CD4-positive, alpha-beta T cell treated with Interleukin-4 for 4 hours (primary cell): ENCODE results near the gene GRPEL1.
"Not testable (repeated sequence)": the region's sequence is repeated elsewhere in the genome, so short reads cannot be mapped to it uniquely, and the experiment has no call there.

Experiments used
- DNase-seq: peaks from one replicate; pipeline ENCODE4 v3.0.0-alpha.2; 2020

GRPEL1 gene

GRCh38 chr4:7089213-7089986, 21.5 kb upstream of the GRPEL1 start:
- DNase-seq, result no peak

DNA sequence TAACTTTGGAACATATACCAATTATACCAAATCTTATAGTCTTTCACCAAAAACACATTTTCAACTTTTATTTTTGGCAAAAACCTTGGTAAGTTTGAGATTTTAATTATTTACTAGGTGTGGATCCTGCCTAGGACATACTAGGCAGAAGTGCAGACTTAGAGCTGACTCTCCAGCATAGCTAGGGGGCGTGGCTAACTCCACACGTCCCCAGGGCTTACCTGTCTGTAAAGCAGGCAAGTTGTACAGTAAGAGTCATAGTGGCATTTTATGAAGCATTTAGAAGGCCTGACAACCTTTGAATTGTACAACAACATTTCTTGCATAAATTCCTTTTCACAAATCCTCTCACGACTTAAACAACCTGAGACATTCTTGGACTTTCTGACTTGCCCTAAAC, 19.2 kb upstream of the GRPEL1 start:
- no peak for DNase-seq

- DNase-seq, result no peak
Measured at GRCh38 chr4:7086384-7086783, 18.5 kb upstream of the GRPEL1 start.

- not testable (repeated sequence) for DNase-seq
Measured at GRCh38 chr4:7084564-7084961, 16.7 kb upstream of the GRPEL1 start.

- DNase-seq, result no peak
Measured at GRCh38 chr4:7083597-7084563, 16.0 kb upstream of the GRPEL1 start.

DNA sequence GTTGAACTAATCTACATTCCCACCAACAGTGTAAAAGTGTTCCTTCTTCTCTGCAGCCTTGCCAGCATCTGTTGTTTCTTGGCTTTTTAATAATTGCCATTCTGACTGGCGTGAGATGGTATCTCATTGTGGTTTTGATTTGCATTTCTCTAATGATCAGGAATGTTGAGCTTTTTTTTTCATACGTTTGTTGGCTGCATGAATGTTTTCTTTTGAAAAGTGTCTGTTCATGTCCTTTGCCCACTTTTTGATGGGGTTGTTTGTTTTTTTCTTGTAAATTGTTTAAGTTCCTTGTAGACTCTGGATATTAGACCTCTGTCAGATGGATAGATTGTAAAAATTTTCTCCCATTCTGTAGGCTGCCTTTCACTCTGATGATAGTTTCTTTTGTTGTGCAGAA, 12.0 kb upstream of the GRPEL1 start:
- not testable (repeated sequence) for DNase-seq

DNA sequence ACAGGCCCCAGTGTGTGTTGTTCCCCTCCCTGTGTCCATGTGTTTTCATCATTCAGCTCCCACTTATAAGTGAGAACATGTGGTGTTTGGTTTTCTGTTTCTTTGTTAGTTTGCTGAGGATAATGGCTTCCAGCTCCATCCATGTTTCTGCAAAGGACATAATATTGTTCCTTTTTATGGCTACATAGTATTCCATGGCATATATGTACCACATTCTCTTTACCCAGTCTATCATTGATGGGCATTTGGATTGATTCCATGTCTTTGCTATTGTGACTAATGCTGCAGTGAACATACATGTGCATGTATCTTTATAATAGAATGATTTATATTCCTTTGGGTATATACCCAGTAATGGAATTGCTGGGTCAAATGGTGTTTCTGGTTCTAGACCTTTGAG, 11.6 kb upstream of the GRPEL1 start:
- not testable (repeated sequence) for DNase-seq

DNA sequence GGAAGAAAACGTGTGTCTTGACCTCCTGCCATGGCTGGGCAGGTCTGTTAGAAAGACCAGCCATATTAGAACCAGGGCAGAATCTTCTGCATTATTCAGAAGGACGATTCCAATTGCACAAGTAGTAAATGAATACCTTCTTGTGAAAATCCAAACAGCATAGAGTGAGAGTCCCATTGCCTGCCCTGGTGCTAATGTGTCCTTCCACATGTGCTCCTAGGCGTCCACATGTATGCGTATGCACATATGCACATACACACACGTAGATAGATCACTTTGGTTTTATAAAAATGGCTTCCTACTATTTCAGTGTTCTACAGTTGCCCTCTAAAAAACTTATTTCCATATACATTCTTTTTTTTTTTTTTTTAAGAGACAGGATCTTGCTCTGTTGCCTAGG, 10.2 kb upstream of the GRPEL1 start:
- no peak for DNase-seq

DNA sequence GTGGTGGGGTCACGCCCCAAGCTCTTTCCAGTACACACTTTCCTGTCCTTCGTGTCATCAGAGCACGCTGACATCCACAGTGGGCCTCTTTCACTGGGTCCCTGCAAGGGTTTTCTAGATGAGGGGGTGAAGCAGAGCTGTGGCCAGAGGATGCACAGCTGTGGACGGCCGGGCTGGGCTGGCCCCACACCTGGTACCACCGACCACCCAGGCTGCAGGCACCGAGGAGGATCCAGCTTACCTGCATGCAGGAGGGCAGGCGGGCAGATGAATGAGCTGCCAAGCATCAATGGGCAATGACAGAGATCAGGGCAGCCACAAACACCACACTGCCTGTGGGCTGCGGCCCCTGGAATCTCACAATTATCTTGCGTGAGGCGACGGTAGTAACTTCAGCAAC, 9.5 kb upstream of the GRPEL1 start:
- no peak for DNase-seq

DNA sequence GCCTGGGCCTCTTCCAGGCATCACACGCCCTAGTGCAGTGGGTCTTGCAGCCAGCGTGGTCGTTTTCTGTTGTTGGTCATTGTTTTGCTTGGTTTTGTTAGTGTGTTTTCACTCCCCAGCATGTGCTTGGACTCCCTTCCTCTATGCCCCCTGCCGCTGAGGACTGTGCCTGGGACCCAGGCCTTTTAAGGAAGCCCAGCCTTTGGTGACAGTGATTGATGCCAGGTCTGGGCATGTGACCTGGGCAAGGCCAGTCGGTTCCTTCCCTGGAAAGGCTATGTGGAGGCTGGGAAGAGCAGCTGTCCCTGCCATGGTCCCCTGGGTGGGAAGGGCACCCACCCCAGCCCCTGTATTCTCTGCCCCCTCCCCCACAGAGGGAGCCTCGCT, 8.8 kb upstream of the GRPEL1 start:
- no peak for DNase-seq

DNA sequence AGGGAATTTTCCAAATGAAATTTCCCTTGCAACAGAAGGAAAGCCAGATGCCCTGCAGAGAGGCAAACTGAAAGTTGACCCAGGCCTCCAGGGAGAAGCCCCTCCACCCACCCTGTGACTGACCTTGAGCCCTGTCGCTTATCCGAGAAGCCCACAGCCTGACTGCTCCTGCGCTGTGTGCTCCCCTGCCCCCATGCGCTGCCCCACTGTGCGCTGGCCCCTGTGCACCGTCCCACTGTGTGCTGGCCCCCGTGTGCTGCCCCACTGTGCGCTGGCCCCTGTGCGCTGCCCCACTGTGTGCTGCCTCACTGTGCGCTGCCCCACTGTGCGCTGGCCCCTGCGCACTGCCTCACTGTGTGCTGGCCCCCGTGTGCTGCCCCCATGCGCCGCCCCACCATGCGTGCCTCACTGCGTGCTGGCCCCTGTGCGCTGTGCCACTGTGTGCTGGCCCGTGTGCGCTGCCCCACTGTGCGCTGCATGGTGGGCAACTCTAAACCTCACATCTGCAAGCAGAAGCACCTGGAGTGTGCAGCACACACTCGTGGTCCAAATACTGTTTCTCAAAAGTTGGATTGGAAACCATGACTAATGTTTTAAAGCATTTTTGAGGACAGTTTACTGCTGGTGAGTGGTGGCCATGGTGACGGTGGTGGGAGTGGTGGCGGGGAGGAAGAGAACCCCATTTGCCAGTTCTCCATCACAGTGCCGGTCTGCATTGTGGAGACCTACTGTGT, 8.3 kb upstream of the GRPEL1 start:
- no peak for DNase-seq

GRCh38 chr4:7074426-7074825, 6.6 kb upstream of the GRPEL1 start:
- no peak for DNase-seq

- DNase-seq, result no peak
Measured at GRCh38 chr4:7073526-7074390, 5.9 kb upstream of the GRPEL1 start.

GRCh38 chr4:7073059-7073458, 5.2 kb upstream of the GRPEL1 start:
- DNase-seq, result no peak

DNA sequence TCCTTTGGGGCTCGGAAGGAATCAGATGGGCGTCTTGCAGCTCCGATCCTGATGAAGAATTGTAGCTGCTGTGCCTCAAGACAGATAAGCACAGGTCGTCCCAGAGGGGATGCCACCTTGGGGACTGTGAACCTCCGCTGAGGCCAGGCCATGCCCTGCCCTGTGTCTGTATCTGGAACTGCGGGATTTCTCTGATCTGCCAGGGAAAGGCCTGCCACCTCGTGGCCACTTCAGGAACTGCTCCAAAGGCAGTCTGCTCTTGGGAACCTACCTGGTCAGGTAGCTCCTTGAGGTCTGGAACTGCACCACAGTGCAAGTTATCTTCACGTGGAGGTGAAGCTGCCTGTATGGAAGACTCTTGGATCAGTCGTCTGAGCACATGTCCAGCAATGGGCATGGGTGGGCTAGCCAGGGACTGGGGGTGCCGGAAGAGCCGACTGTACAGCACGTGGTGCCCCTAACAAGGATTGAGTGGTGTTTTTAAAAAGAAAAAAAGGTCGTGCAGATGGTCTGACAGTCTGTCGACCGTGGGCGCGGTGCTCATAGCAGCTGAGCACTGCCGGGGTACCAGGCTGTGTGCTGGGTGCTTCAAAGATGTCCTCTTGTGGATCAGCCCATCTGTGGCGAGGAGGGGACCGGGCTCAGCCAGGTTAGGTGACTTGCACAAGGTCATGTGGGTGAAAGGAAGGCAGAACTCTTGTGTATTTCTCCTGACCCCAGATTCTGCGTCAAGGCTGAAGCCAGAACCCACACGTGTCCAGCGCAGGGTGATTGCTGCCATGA, 3.1 kb upstream of the GRPEL1 start:
- DNase-seq, result peak; percentile 86

- DNase-seq, result no peak
Measured at GRCh38 chr4:7068883-7069282, 1.0 kb upstream of the GRPEL1 start.

DNA sequence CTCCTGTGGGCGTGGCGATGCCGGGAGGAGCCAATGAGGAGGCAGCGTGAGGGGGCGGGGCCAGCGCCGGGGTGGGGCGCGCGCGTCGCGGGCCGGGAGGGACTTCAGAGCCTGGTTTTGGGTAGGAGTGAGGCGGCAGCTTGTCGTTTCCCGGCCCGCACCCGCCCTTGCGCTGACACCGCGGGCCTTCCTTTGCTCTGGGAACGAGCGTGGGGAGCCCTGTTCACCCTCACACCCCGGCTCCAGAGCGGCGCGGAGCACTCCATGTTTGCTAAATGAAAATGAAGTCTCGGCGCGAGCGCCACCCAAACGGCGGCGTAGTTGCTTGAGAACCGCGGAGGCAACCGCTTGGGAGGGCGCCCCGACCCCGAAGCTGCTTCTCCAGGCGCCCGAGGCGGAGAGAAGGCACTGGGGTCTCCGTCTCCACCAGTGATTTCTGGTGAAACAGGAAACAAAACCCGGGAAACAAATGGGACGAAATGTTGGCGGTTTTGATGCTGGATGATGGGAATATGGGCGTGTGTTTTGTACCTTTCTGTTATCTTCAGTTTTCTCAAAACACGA, 497 bp upstream of the GRPEL1 start:
- DNase-seq, result no peak

- no peak for DNase-seq
Measured at GRCh38 chr4:7067126-7067451, 775 bp downstream of the GRPEL1 start.

DNA sequence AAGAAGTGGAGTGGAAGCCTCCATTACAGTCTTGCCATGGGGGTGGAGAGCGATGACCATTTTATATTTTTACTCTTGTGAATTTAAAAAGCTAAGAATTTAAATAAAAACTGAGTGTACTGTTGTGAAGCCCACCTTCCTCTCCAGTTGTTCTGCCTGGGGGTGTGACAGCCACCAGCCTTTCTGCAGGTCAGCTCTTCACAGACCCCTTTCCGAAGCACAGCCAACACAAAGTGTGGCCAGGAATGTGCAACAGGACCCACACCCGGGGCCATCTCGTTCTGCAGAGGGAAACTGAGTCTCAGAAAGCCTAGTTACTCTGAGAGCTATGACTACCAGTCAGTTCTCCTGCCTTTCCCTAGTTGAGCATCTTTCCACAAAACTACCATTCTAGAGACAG, 1.4 kb downstream of the GRPEL1 start:
- DNase-seq, result no peak

DNA sequence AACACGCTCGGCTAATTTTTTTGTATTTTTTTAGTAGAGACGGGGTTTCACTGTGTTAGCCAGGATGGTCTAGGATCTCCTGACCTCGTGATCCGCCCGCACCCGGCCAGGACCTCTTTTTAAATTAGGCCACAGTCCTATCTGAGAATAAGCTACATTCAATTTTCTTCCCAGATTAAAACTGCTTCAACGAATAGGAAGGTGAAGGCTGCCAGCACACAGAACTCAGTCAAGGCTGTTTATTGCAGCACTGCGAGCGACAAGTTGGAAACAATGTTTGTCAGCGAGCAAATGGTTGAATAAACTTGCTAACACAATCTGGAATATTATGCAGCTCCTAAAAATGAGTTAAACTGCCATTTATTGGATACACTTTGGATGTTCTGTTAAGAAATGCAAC, 1.9 kb downstream of the GRPEL1 start:
- DNase-seq, result no peak

DNA sequence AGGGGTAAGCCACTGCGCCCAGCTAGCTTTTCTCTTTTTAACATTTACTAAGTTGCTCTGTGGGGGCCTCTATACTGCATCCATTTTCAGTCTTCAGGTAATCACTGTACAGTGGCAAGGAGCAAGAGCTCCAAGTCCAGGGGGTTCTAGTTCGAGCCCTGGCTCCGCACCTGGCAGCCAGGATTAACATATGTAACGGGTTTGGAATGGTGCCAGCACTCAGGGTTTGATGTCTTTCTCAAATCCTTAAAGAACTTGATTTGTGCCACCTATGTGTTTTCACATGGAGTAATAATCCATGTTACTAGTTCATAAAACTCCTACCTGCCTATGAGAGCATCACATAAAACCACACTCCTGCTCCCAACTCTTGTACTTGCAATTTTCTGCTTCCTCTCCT, 4.5 kb downstream of the GRPEL1 start:
- DNase-seq, result no peak
